ENCODE data around the gene FAM110A.
"Not testable (repeated sequence)": the region's sequence is repeated elsewhere in the genome, so short reads cannot be mapped to it uniquely, and the experiment has no call there.

The FAM110A gene

DNA sequence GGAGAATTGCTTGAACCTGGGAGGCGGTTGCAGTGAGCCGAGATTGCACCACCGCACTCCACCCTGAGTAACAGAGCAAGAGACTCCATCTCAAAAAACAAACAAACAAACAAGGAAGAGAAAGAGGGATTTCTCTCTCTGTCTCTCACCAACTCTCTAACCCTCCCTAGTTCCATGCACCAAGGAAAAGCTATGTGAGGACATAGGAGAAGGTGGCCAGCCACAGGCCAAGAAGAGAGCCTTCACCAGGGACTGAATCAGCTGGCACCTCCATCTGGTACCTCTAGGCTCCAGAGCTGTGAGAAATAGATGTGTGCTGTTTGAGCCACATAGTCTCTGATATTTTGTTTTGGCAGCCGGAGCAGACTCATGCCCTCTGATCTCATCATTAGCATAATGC, 9.0 kb upstream of the FAM110A start:
- DNase-seq, result no peak

DNA sequence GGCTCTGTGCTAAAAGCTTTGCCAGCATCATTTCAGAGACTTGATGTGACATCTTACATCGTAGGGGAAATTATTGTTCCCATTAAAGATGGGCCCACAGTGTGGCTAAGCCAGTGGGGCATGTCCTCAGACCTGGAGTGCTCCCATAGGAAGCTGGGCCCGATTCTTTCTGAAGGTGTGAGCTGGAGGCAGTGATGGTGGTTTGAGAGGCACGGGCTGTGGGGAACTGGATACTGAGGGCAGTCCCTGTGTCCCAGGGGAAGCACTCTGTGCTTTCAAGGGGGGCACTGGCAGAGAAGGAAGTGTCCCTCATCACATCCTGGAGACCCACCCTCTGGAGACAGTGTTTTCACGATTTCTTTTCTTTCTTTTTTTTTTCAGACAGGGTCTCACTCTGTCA, 8.6 kb upstream of the FAM110A start:
- no peak for DNase-seq

GRCh38 chr20:825710-826421, 7.6 kb upstream of the FAM110A start:
- no peak for DNase-seq

DNA sequence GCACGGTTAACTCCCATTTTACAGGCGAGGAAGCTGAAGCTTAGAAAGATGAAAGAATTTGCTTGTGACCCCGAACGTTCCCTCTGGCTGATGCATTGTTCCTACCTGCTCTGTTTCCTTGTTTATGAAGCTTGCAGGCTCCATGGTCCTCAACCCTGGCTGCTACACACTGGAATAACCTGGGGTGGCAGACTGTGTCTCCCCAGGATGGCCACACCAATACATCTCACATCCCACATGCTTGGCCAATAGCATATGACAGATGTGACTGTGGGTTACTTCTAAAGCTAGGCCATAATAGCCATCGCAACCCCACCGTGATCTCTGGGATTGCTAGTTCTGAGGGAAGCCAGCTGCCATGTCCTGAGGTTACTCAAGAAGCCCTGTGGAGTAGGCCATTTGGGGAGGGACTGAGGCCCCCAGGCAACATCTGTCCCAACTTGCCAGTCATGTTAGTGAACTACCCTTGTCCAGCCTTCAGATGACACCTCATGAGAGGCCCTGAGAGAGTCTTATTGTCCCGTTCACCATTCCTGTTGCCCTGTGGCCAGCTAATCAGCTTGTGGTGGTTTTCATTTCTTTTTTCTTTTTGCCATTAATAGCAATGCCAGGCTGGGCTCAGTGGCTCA, 6.7 kb upstream of the FAM110A start:
- no peak for DNase-seq

DNA sequence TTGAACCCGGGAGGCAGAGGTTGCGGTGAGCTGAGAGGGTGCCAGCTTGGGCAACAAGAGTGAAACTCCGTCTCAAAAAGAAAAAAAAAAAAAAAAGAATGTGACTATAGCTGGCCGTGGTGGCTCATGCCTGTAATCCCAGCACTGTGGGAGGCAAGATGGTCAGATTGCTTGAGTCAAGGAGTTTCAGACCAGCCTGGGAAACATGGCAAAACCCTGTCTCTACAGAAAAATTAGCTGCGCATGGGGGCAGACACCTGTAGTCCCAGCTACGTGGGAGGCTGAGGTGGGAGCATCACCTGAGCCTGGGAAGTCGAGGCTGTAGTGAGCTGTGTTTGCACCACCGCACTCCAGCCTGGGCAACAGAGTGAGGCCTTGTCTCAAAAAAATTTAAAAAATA, 5.5 kb upstream of the FAM110A start:
- DNase-seq, result not testable (repeated sequence)

- no peak for DNase-seq
Measured at GRCh38 chr20:828987-829386, 4.5 kb upstream of the FAM110A start.

GRCh38 chr20:829551-829950, 4.0 kb upstream of the FAM110A start:
- no peak for DNase-seq

- DNase-seq, result no peak
Measured at GRCh38 chr20:830011-830521, 3.4 kb upstream of the FAM110A start.

DNA sequence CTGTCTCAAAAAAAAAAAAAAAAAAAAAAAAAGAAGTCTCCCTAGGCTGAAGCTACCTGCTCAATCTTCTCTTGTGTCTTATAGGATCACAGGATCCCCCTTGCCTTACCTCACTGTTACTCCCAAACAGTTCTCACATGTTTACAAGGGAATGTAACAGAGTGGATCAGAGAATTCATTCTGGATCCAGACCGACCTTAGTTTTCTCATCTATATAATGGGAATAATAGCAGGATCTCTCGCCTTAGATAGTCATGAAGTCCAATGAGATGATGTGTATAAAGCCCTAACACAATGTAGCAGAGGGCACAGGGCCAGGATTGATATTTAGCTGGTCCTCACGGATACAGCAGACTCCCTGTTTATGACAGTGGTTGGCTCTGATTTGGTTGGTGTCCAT, 2.3 kb upstream of the FAM110A start:
- no peak for DNase-seq

DNA sequence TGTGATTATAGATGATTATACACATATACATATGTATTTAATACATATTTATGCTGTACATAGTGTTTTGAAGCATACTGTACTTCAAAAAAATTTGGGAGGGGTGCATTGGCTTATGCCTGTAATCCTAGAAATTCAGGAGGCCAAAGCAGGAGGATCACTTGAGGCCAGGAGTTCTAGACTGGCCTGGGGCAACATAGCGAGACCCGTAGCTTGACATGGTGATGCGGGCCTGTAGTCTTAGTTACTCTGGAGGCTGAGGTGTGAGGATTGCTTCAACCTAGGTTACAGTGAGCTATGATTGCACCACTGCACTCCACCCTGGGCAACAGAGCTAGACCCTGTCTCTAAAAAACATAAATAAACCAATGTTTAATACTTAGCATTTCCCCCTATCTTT, 1.6 kb upstream of the FAM110A start:
- DNase-seq, result no peak

DNA sequence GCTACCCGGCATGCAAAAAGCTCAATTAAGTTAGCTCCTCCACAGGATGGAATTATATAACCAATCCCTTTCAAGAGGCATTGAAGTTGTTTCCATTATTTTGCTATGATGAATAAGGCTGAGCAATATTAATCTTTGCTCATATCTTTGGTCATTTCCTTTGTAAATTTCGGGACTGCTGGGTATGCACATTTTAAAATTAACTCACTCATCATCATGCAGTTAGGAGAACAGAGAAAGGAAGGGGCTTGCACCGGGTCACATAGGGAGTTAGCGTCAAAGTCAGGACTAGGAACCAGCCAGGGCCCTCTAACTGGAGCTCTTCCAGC, 430 bp upstream of the FAM110A start:
- no peak for DNase-seq

GRCh38 chr20:834151-834746, 734 bp downstream of the FAM110A start:
- DNase-seq, result no peak

- DNase-seq, result no peak
Measured at GRCh38 chr20:835608-836045, 2.1 kb downstream of the FAM110A start.

GRCh38 chr20:836190-836589, 2.7 kb downstream of the FAM110A start:
- DNase-seq, result no peak

DNA sequence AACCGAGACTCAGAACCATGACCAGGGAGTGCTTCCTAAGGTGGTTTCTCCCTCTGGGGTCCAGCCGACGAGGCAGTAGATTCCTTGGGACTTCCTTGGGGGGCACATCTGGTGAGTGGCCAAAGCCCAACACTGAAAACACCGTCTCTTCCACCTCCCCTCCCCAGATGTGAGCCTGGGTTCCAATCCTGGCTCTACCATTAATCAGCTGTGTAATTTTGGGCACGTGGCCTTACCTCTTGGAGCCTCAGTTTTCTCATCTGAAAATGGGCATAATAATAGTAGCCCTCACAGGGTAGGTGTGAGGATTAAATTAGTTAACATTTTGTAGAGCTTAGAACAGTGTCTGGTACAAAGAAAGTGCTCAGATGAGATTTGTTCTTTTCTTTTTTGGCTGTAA, 5.5 kb downstream of the FAM110A start:
- DNase-seq, result no peak

GRCh38 chr20:839626-840025, 6.1 kb downstream of the FAM110A start:
- DNase-seq, result no peak

DNA sequence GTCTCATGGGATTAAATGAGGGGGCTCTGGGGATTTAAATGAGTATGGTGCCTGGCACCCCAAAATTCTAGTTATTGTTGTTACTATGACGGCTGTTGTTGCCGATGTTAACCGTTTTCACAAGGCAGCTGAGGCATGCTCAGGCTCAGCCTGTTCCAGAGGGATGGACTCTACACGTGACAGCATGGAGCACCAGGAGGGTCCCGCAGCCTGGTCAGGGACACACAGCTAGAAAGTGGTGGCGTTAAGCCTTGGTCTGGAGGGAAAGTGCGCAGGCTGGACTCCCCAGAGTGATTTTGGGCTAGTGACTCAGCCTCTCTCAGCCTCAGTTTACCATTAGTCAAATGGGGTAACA, 7.0 kb downstream of the FAM110A start:
- no peak for DNase-seq

- no peak for DNase-seq
Measured at GRCh38 chr20:840858-841567, 7.5 kb downstream of the FAM110A start.

GRCh38 chr20:841568-842546, 8.3 kb downstream of the FAM110A start:
- DNase-seq, result peak; percentile 57

DNA sequence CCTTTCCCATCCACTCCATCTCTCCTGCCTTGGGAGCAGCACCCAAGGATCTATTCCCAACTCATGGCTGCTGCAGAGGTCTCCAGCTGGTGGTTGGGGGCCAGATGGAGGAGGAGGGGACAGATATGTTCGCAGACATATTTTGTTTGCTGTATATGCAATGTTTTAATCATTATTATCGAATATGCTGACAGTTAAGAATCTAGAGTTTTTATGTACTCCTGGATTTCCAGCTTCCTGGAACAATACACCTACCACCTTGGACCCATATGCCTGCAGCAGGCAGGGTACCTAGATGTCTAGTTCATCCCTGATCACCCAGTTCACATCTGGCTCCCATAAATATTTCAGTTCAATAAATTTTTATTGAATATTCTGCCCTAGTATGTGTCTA, 9.0 kb downstream of the FAM110A start:
- no peak for DNase-seq

- no peak for DNase-seq
Measured at GRCh38 chr20:843912-844311, 10.4 kb downstream of the FAM110A start.

GRCh38 chr20:844473-845225, 11.1 kb downstream of the FAM110A start:
- DNase-seq, result peak; percentile 97
